ENCODE data around the gene HDHD5.

DNA sequence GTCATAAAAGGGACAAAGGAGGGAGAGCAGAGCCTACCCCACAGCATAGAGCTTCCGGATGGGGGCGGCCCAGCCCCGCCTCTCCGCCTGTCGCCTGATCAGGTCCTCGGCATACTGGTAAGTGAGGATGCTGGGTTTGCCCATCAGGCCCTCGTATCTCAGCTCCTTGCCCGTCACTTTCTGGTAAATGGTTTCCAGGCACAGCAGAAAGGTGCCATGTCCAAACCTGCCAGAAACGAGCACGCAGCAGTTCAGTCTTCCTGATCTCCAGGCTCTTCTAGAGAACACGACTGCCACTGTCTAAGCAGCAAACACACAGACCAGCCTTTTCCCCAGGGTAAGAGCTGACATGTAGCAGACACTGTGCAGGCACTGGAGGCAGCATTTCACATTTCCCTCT is 20.6 kb downstream of the HDHD5 start:
- TF ChIP-seq SUZ12 (IDR thresholded peaks at IDR 0.05; ENCODE audit: extremely low read depth, insufficient read depth, insufficient read length): no peak
- TF ChIP-seq ZNF274 (IDR thresholded peaks at IDR 0.05; ENCODE audit: low read depth, low read length): no peak

All from NT2/D1 (cell line).